Neuronal stem cell (in vitro differentiated cells): ENCODE data around the gene NCLN.

Experiments
- DNase-seq: peaks from one replicate; pipeline ENCODE4 v3.0.0-alpha.2; 2013; ENCODE audit warnings: low spot score
- H2AFZ ChIP-seq: one replicate; pipeline ENCODE4 v1.6.1; 2013; ENCODE audit warnings: mild to moderate bottlenecking, low read length, inconsistent platforms
- H2AK5ac ChIP-seq: 2 replicates; pipeline ENCODE4 v1.6.1; 2013; ENCODE audit warnings: low read depth, mild to moderate bottlenecking, inconsistent platforms, low read length, moderate library complexity, mixed read lengths
- H2BK120ac ChIP-seq: 2 replicates; pipeline ENCODE4 v1.6.1; 2013; ENCODE audit warnings: low read depth, mild to moderate bottlenecking, inconsistent platforms, low read length, moderate library complexity, mixed read lengths
- H2BK12ac ChIP-seq: one replicate; pipeline ENCODE4 v1.6.1; 2013; ENCODE audit warnings: low read length, inconsistent platforms
- H2BK15ac ChIP-seq: 2 replicates; pipeline ENCODE4 v1.6.1; 2013; ENCODE audit warnings: mild to moderate bottlenecking, low read length, inconsistent platforms, mixed read lengths
- H2BK5ac ChIP-seq: one replicate; pipeline ENCODE4 v1.6.1; 2013; ENCODE audit warnings: inconsistent platforms, mild to moderate bottlenecking, low read length, moderate library complexity
- H3K14ac ChIP-seq: one replicate; pipeline ENCODE4 v1.6.1; 2013; ENCODE audit warnings: low read length, inconsistent platforms
- H3K18ac ChIP-seq: 2 replicates; pipeline ENCODE4 v1.6.1; 2013; ENCODE audit warnings: low read length, inconsistent platforms
- H3K23ac ChIP-seq: 2 replicates; pipeline ENCODE4 v1.6.1; 2013; ENCODE audit warnings: low read depth, mild to moderate bottlenecking, mixed read lengths, low read length, inconsistent platforms; ENCODE audit not compliant: poor library complexity
- H3K27ac ChIP-seq: replicated peaks from 3 replicates; pipeline ENCODE4 v1.5.1; 2013; ENCODE audit warnings: low read length, inconsistent platforms
- H3K27me3 ChIP-seq, 3 experiments: 2 replicates each; pipeline ENCODE4 v1.6.1; 2013; ENCODE audit warnings: low read length in 3 of 3, mild to moderate bottlenecking in 2 of 3, inconsistent platforms in 1 of 3, low read depth in 1 of 3, mixed read lengths in 1 of 3, moderate library complexity in 1 of 3; ENCODE audit not compliant: control insufficient read depth in 3 of 3, insufficient read depth in 3 of 3
- H3K36me3 ChIP-seq, 2 donors: replicated peaks in 1 of 2; 2 replicates each; pipeline ENCODE4 v1.6.1; 2013; ENCODE audit warnings: low read length in 2 of 2; ENCODE audit not compliant: control insufficient read depth in 2 of 2, insufficient read depth in 2 of 2
- H3K4ac ChIP-seq: 2 replicates; pipeline ENCODE4 v1.6.1; 2013; ENCODE audit warnings: inconsistent platforms, mild to moderate bottlenecking, low read length, moderate library complexity
- H3K4me1 ChIP-seq, 2 donors: 1 replicate in 1 of 2; 2 replicates in 1 of 2; pipeline ENCODE4 v1.6.1; 2013; ENCODE audit warnings: low read length in 2 of 2, low read depth in 1 of 2; ENCODE audit not compliant: control insufficient read depth in 2 of 2, insufficient read depth in 1 of 2
- H3K4me2 ChIP-seq: one replicate; pipeline ENCODE4 v1.6.1; 2013; ENCODE audit warnings: mild to moderate bottlenecking, low read length, inconsistent platforms; ENCODE audit not compliant: insufficient read depth, poor library complexity, severe bottlenecking
- H3K4me3 ChIP-seq, 2 donors: 2 replicates each; pipeline ENCODE4 v1.5.1; 2013; ENCODE audit warnings: low read length in 2 of 2, mild to moderate bottlenecking in 2 of 2, inconsistent platforms in 1 of 2, moderate library complexity in 1 of 2
- H3K79me1 ChIP-seq: one replicate; pipeline ENCODE4 v1.6.1; 2013; ENCODE audit warnings: low read depth, mild to moderate bottlenecking, inconsistent platforms, low read length, moderate library complexity
- H3K9ac ChIP-seq: one replicate; pipeline ENCODE4 v1.6.1; 2013; ENCODE audit warnings: mild to moderate bottlenecking, low read depth, low read length, inconsistent platforms; ENCODE audit not compliant: poor library complexity
- H3K9me3 ChIP-seq, 2 donors: replicated peaks in 1 of 2; 2 replicates each; pipeline versions ENCODE3 to v1.6.1; 2013; ENCODE audit warnings: low read length in 2 of 2, mild to moderate bottlenecking in 2 of 2, inconsistent platforms in 1 of 2, low read depth in 1 of 2, mixed read lengths in 1 of 2, moderate library complexity in 1 of 2; ENCODE audit not compliant: control insufficient read depth in 2 of 2, insufficient read depth in 1 of 2
- H4K8ac ChIP-seq: one replicate; pipeline ENCODE4 v1.6.1; 2013; ENCODE audit warnings: low read depth, mild to moderate bottlenecking, inconsistent platforms, low read length, moderate library complexity
- H4K91ac ChIP-seq: one replicate; pipeline ENCODE4 v1.6.1; 2013; ENCODE audit warnings: low read length, low read depth, mild to moderate bottlenecking, inconsistent platforms; ENCODE audit not compliant: poor library complexity
- WGBS, 2 donors: extraction: QIAGEN DNeasy Blood & Tissue Kit; methylation state at CpG; one replicate each; pipeline ENCODE4 v1.1.7; 2013; ENCODE audit warnings: missing lambda C conversion rate in 2 of 2, mixed read lengths in 1 of 2; ENCODE audit not compliant: insufficient read length in 2 of 2, insufficient replicate concordance in 1 of 2; ENCODE audit errors: extremely low coverage in 2 of 2; 5-methylcytosine and 5-hydroxymethylcytosine counted together

NCLN gene

DNA sequence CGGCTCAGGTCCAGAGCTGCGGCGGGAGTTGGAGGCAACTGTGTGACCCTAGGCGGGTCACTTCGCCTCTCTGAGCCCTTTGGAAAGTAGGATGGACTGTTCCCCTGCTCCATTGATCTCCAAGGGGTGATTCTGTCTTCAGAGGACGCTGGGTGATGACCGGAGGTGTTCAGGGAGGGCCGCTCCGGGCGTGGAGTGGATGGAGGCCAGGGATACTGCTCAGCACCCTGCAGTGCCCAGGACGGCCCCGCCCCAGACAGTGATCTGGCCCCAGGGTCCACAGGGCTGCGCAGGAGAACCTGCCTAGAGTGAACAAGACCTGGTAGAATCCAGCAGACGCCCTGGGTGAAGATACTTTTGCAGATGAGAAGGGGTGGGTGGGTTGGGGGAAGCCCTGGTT lies 7.0 kb downstream of the NCLN start:
- DNase-seq, result no peak
- H3K9ac ChIP-seq, result no peak overlapping the region
- no CpG with 5 or more reads among the region's 14 CpGs for WGBS, 2 donors

DNA sequence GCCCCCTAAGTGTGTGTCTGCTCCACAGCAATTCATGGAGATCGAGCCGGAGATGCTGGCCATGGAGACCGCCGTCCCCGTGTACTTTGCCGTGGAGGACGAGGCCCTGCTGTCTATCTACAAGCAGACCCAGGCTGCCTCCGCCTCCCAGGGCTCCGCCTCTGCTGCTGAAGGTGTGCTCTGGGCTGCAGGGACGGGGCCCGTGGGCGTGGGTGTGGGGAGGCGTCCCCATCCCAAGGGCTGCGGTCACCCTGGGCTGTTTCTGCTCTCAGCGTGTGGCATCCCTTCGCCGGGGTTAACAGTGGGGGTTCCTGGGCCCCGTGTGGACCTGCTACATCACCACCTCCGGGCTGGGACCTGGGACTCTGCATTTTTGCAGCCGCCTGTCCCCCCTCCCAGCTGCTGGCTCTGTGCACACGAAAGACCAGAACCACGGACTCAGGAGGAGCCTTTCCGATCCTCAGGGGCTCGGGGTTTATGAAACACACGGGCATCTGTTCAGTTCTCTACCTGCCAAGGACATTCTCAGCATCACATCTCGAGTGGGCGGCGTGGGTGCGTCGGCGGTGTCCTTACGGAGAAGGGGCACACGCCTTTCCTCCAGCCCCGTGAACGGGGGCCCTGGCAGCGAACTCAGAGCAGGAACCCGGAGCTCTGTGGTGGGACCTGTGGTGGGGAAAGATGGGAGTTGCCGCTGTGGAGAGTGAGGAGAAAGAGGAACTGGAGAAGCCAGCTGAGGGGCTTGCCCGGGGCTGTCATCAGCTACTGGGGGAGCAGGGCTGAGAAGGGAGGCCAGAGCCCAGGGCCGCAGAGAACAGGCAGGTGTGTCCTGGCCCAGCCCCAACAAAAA lies 7.8 kb downstream of the NCLN start:
- Histone ChIP-seq H3K4me3 (peak overlapping the region in 1 of 2 donors; percentile 6), H2BK120ac (no peak overlapping the region), H3K14ac (no peak overlapping the region), H2AFZ (no peak overlapping the region), H2BK5ac (no peak overlapping the region), H3K18ac (no peak overlapping the region), H3K27me3 (no peaks in the 10 kb centered on the region), H2BK15ac (no peak overlapping the region), H3K4me2 (no peak overlapping the region), H3K36me3 (peaks cover 13 to 34% of the 10 kb centered on the region in 2 donors), H3K79me1 (peaks cover 32% of the 10 kb centered on the region), H3K9ac (no peak overlapping the region), H3K9me3 (no peaks in the 10 kb centered on the region), H4K8ac (no peak overlapping the region), H3K23ac (no peak overlapping the region), H3K4me1 (no peaks in the 10 kb centered on the region), H3K27ac (no peak overlapping the region), H2AK5ac (no peak overlapping the region), H2BK12ac (no peak overlapping the region), H3K4ac (no peak overlapping the region), H4K91ac (no peak overlapping the region)
- no CpG with 5 or more reads among the region's 40 CpGs for WGBS, 2 donors
- no peak for DNase-seq

More for the DNA sequence above, 7.0 kb downstream of the NCLN start:
- Histone ChIP-seq H3K4me3 (no peak overlapping the region), H3K27ac (no peak overlapping the region), H2AK5ac (no peak overlapping the region), H2BK12ac (no peak overlapping the region), H3K79me1 (peaks cover 36% of the 10 kb centered on the region), H3K36me3 (peaks cover 12 to 34% of the 10 kb centered on the region in 2 donors), H2BK15ac (no peak overlapping the region), H3K9me3 (no peaks in the 10 kb centered on the region), H4K91ac (no peak overlapping the region), H3K27me3 (no peaks in the 10 kb centered on the region), H3K4ac (no peak overlapping the region), H4K8ac (no peak overlapping the region), H3K18ac (no peak overlapping the region), H2BK5ac (no peak overlapping the region), H2BK120ac (no peak overlapping the region), H3K23ac (no peak overlapping the region), H3K14ac (no peak overlapping the region), H2AFZ (no peak overlapping the region), H3K4me2 (no peak overlapping the region), H3K4me1 (no peaks in the 10 kb centered on the region)

DNA sequence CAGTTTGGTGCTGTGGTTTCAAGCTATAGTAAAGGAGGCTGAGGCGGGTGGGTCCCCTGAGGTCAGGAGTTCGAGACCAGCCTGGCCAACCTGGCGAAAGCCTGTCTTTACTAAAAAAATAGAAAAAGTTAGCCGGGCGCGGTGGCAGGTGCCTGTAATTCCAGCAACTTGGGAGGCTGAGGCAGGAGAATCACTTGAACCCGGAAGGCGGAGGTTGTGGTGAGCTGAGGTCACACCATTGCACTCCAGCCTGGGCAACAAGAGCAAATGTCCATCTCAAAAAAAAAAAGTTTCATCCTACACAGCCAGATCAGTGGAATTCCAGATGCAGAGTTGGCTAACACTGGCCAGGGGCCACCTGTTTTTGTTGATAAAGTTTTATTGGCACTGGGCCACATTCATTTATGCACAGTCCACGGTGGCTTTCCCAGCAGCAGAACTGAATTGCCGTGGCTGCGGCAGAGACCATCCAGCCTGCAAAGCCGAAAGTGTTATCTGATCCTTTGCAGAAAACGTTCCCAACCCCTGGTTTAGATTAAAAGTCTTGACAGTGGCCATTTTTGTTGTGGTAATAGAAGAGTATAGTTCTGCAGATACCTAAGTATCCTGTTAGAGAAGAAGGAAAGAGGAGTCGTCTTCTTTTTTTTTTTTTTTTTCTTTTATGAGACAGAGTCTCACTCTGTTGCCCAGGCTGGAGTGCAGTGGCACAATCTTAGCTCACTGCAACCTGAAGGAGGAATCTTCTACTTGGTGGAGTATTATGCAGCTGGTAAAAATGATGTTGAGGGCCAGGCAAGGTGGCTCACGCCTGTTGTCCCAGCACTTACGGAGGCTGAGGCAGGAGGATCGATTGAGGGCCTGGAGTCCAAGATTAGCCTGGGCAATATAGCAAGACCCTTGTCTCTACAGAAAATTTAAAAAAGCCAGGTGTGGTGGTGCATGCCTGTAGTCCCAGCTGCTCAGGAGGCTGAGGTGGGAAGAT lies 8.7 kb downstream of the NCLN start:
- H4K91ac ChIP-seq, result no peak overlapping the region

More for the DNA sequence above, 8.7 kb downstream of the NCLN start:
- Histone ChIP-seq H3K4ac (no peak overlapping the region), H3K9ac (no peak overlapping the region), H3K9me3 (no peaks in the 10 kb centered on the region), H3K36me3 (peaks cover 11 to 40% of the 10 kb centered on the region in 2 donors), H3K18ac (no peak overlapping the region), H4K8ac (no peak overlapping the region), H3K27ac (no peak overlapping the region), H2BK5ac (no peak overlapping the region), H3K4me1 (no peaks in the 10 kb centered on the region), H3K4me2 (no peak overlapping the region), H3K27me3 (no peaks in the 10 kb centered on the region), H2BK15ac (no peak overlapping the region), H3K79me1 (peaks cover 24% of the 10 kb centered on the region), H2BK120ac (no peak overlapping the region), H3K23ac (no peak overlapping the region), H2BK12ac (no peak overlapping the region), H2AK5ac (no peak overlapping the region), H3K4me3 (no peak overlapping the region), H3K14ac (no peak overlapping the region), H2AFZ (no peak overlapping the region)
- WGBS, 2 donors, result no CpG with 5 or more reads among the region's 17 CpGs
- no peak for DNase-seq
